GM18907 (cell line): ENCODE measurements around the gene KIF16B.

Experiments used
- ATAC-seq: cut with Tn5 transposase; IDR thresholded peaks from one replicate; pipeline ENCODE4 v1.9.1; 2021; ENCODE audit warnings: mild to moderate bottlenecking, moderate library complexity; ENCODE audit not compliant: unreplicated experiment

KIF16B gene

GRCh38 chr20:16308754-16309153, 264.5 kb downstream of the KIF16B start:
- no peak for ATAC-seq

- ATAC-seq, result no peak
Observed at GRCh38 chr20:16302818-16303217, 270.4 kb downstream of the KIF16B start.

- no peak for ATAC-seq
Observed at GRCh38 chr20:16301986-16302385, 271.3 kb downstream of the KIF16B start.

- no peak for ATAC-seq
Observed at GRCh38 chr20:16299897-16300296, 273.4 kb downstream of the KIF16B start.

- no peak for ATAC-seq
Observed at GRCh38 chr20:16296931-16297330, 276.3 kb downstream of the KIF16B start.

- no peak for ATAC-seq
Observed at GRCh38 chr20:16295534-16295933, 277.7 kb downstream of the KIF16B start.

GRCh38 chr20:16293590-16293989, 279.7 kb downstream of the KIF16B start:
- ATAC-seq, result no peak

GRCh38 chr20:16292226-16292880, 280.9 kb downstream of the KIF16B start:
- no peak for ATAC-seq

GRCh38 chr20:16290358-16290757, 282.9 kb downstream of the KIF16B start:
- ATAC-seq, result no peak

GRCh38 chr20:16287776-16288175, 285.5 kb downstream of the KIF16B start:
- ATAC-seq, result no peak

GRCh38 chr20:16286601-16287000, 286.6 kb downstream of the KIF16B start:
- ATAC-seq, result no peak

GRCh38 chr20:16284385-16285100, 288.7 kb downstream of the KIF16B start:
- ATAC-seq, result no peak

- no peak for ATAC-seq
Observed at GRCh38 chr20:16283978-16284377, 289.3 kb downstream of the KIF16B start.

GRCh38 chr20:16283307-16283706, 289.9 kb downstream of the KIF16B start:
- ATAC-seq, result no peak

GRCh38 chr20:16280219-16280618, 293.0 kb downstream of the KIF16B start:
- ATAC-seq, result no peak

GRCh38 chr20:16279320-16279719, 293.9 kb downstream of the KIF16B start:
- ATAC-seq, result no peak

GRCh38 chr20:16273812-16274555, 299.3 kb downstream of the KIF16B start:
- no peak for ATAC-seq

- no peak for ATAC-seq
Observed at GRCh38 chr20:16272780-16273360, 300.4 kb downstream of the KIF16B start.

GRCh38 chr20:16271450-16271849, 301.8 kb downstream of the KIF16B start:
- ATAC-seq, result no peak

GRCh38 chr20:16270989-16271388, 302.3 kb downstream of the KIF16B start:
- ATAC-seq, result no peak

GRCh38 chr20:16270314-16270931, 302.8 kb downstream of the KIF16B start:
- no peak for ATAC-seq
